ENCODE data around the gene MEPE.

MEPE gene

DNA sequence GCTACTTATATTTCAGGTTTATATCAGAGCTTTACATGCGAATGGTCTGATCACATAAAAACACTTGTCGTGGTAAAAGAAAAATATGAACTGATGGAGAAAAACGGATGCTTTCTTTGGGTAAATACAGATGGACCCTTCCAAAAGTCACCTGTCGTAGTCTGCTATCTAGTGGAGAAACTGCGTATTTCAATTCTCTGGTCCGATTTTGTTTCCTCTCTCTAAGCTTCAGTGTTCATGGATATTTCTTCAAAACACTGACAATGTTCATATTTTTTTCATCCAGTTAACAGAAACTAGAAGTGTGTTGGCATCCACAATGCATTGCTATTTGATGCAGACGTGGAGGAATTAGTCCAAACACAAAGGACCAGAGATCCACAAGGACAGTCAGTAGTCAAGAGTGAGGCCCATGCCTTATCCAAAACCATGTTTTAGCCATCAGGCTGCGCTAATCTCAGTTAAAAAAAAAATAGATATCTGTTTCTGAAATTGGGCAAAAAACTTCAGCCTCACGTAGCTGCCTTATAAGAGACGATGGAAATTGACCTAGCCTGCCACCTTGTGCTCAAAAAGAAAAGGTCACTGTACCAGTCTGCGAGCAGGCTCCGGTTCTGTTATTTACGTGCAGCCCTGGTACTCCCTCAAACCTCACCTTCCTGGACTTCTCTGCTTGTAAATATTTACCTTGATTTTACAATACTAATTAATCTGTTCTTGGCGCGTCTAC lies 16.0 kb downstream of the MEPE start:
- no peaks in the 10 kb centered on the region for H4K20me1 ChIP-seq
- H3K4me1 ChIP-seq = peaks cover 26 to 96% (median 88%) of the 10 kb centered on the region in 10 experiments
- no peak for TF ChIP-seq Cebpa-rat (IDR thresholded peaks at IDR 0.05)
- H3K4me3 ChIP-seq = no peak overlapping the region; a peak in 1 of 20 replicates
- H3K4me2 ChIP-seq = peak overlapping the region; percentile 67 to 87 (median 79)
- H3K27ac ChIP-seq = peak overlapping the region; percentile 75 to 97 (median 90); a peak in 21 of 22 replicates
- H3K36me3 ChIP-seq = no peaks in the 10 kb centered on the region
- H3K9ac ChIP-seq = peak overlapping the region; percentile 36 to 80 (median 71); a peak in 21 of 22 replicates
- H3K27me3 ChIP-seq = no peaks in the 10 kb centered on the region
- H3K9me3 ChIP-seq (replicated peaks in 1 of 11) = no peaks in the 10 kb centered on the region

DNA sequence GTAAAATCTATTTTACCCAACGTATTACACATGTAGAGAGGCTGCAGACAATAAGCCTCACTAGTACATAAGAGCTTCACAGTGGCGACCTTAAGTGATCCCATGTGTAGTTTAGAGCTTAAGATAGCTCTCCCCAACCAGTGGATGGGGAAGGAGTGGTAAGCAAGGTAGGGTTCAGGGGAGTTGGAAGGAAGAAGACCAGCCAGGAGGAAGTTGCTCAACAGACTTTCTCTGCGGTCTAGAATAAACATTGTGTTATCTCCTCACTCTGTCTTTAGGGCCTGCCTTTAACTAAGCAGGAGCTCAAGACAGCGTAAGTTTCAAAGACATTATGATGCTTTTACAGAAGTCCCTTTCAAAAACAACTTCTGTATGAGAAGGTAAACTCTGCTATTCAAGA lies 16.8 kb downstream of the MEPE start:
- Histone ChIP-seq H3K4me3 (peak overlapping the region in 5 of 10 experiments; percentile 18 to 43 (median 26); a peak in 4 of 20 replicates), H3K9me3 (replicated peaks in 1 of 11) (no peaks in the 10 kb centered on the region), H3K4me1 (peaks cover 18 to 99% (median 90%) of the 10 kb centered on the region in 10 experiments), H3K36me3 (no peaks in the 10 kb centered on the region), H3K27me3 (no peaks in the 10 kb centered on the region), H4K20me1 (no peaks in the 10 kb centered on the region), H3K4me2 (peak overlapping the region; percentile 67 to 87 (median 79)), H3K9ac (peak overlapping the region; percentile 34 to 80 (median 71); a peak in 21 of 22 replicates), H3K27ac (peak overlapping the region; percentile 75 to 97 (median 90))
- TF ChIP-seq Cebpa-rat (IDR thresholded peaks at IDR 0.05) = peak in 8 of 11 experiments; percentile 56 to 81 (median 73); a peak in 13 of 22 replicates

GRCh38 chr4:87851332-87851731 lies 18.6 kb downstream of the MEPE start:
- no peak for TF ChIP-seq Cebpa-rat (IDR thresholded peaks at IDR 0.05)
- Histone ChIP-seq H3K4me1 (peaks cover 18 to 99% (median 89%) of the 10 kb centered on the region in 10 experiments), H3K27ac (peak overlapping the region; percentile 75 to 97 (median 90))

GRCh38 chr4:87851953-87852352 lies 19.2 kb downstream of the MEPE start:
- Histone ChIP-seq H3K36me3 (no peaks in the 10 kb centered on the region), H3K9ac (peak overlapping the region in 9 of 11 experiments; percentile 15 to 73 (median 55); a peak in 16 of 22 replicates), H3K27ac (peak overlapping the region; percentile 69 to 97 (median 88)), H3K4me3 (no peak overlapping the region), H3K4me2 (peak overlapping the region in 9 of 11 experiments; percentile 33 to 83 (median 58); a peak in 15 of 22 replicates), H3K9me3 (replicated peaks in 1 of 11) (no peaks in the 10 kb centered on the region), H3K27me3 (no peaks in the 10 kb centered on the region), H4K20me1 (no peaks in the 10 kb centered on the region), H3K4me1 (peaks cover 18 to 95% (median 83%) of the 10 kb centered on the region in 10 experiments)
- no peak for TF ChIP-seq Cebpa-rat (IDR thresholded peaks at IDR 0.05)

More at GRCh38 chr4:87851332-87851731, 18.6 kb downstream of the MEPE start:
- no peaks in the 10 kb centered on the region for H3K9me3 ChIP-seq (replicated peaks in 1 of 11)
- no peaks in the 10 kb centered on the region for H3K36me3 ChIP-seq
- no peaks in the 10 kb centered on the region for H4K20me1 ChIP-seq
- H3K27me3 ChIP-seq = no peaks in the 10 kb centered on the region
- H3K4me3 ChIP-seq = 0 out of 20 replicates have a peak overlapping the region, but pooled peaks of 1 of the 10 experiments have one; percentile 2
- peak overlapping the region in 10 of 11 experiments; percentile 49 to 80 (median 70); a peak in 15 of 22 replicates for H3K9ac ChIP-seq
- peak overlapping the region in 10 of 11 experiments; percentile 27 to 87 (median 80); a peak in 18 of 22 replicates for H3K4me2 ChIP-seq

DNA sequence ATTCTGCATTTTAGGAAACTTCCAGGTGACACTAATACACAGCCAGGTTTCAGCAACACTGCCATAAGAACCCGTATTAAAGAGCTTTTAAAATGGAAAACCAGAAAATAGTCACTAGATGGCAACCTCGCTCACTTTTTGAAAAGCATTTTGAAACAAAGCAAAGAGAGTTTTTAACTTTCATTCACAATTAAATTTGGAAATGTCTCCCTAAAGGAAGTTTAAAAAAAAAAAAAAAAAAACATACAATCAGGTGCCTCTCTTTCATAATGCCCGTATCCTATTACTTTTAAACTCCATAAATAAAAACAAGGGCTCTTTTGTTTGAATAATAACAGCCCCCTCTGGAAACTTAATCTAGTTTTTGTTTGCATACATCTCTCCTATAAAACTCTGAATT lies 20.3 kb downstream of the MEPE start:
- Histone ChIP-seq H3K27me3 (no peaks in the 10 kb centered on the region), H4K20me1 (no peaks in the 10 kb centered on the region), H3K4me1 (peaks cover 18 to 92% (median 73%) of the 10 kb centered on the region in 10 experiments), H3K4me2 (peak overlapping the region in 7 of 11 experiments; percentile 2 to 76 (median 60); a peak in 12 of 22 replicates), H3K36me3 (no peaks in the 10 kb centered on the region), H3K4me3 (peak overlapping the region in 1 of 10 experiments; percentile 14; a peak in 1 of 20 replicates), H3K9me3 (replicated peaks in 1 of 11) (peaks cover 0 to 5% (median 0%) of the 10 kb centered on the region in 11 experiments; a peak in 1 of 22 replicates), H3K27ac (peak overlapping the region; percentile 29 to 97 (median 45); a peak in 20 of 22 replicates), H3K9ac (peak overlapping the region in 8 of 11 experiments; percentile 4 to 51 (median 38); a peak in 9 of 22 replicates)
- TF ChIP-seq Cebpa-rat (IDR thresholded peaks at IDR 0.05) = no peak

GRCh38 chr4:87853891-87854290 lies 21.1 kb downstream of the MEPE start:
- Histone ChIP-seq H3K4me2 (peak overlapping the region in 7 of 11 experiments; percentile 2 to 76 (median 60); a peak in 13 of 22 replicates), H3K9ac (peak overlapping the region in 8 of 11 experiments; percentile 4 to 51 (median 36); a peak in 9 of 22 replicates), H4K20me1 (no peaks in the 10 kb centered on the region), H3K4me3 (no peak overlapping the region), H3K9me3 (replicated peaks in 1 of 11) (peaks cover 0 to 10% (median 0%) of the 10 kb centered on the region in 11 experiments; a peak in 2 of 22 replicates), H3K27ac (peak overlapping the region; percentile 16 to 97 (median 45); a peak in 21 of 22 replicates), H3K27me3 (no peaks in the 10 kb centered on the region), H3K36me3 (no peaks in the 10 kb centered on the region), H3K4me1 (peaks cover 14 to 89% (median 66%) of the 10 kb centered on the region in 10 experiments)
- no peak for TF ChIP-seq Cebpa-rat (IDR thresholded peaks at IDR 0.05)

DNA sequence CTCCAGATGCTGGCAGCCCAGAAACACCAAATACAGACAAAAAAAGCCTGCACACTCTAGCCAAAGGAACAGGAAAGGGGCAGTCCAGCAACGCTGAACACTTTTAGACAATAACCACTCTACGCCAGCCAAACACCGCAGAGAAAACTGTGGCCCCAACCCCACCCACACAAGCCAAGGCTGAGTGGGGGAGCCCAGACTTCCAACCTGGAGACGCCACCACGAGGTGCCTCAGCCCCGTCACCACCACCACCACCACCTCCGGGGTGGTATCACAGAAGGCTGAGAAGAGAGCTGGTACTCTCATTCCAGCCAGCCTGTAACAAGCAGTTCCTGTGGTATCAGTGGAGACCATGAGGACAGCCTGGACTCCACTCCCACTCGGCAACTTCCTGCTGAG lies 22.8 kb downstream of the MEPE start:
- peaks cover 0 to 12% (median 0%) of the 10 kb centered on the region in 11 experiments; a peak in 2 of 22 replicates for H3K9me3 ChIP-seq (replicated peaks in 1 of 11)
- peaks cover 0 to 89% (median 54%) of the 10 kb centered on the region in 10 experiments; a peak in 17 of 20 replicates for H3K4me1 ChIP-seq
- H3K36me3 ChIP-seq = no peaks in the 10 kb centered on the region
- H3K4me2 ChIP-seq = peak overlapping the region in 9 of 11 experiments; percentile 16 to 76 (median 57); a peak in 18 of 22 replicates
- H3K27ac ChIP-seq = peak overlapping the region in 10 of 11 experiments; percentile 26 to 68 (median 54); a peak in 19 of 22 replicates
- H3K4me3 ChIP-seq = no peak overlapping the region
- no peaks in the 10 kb centered on the region for H4K20me1 ChIP-seq
- no peaks in the 10 kb centered on the region for H3K27me3 ChIP-seq
- peak overlapping the region in 2 of 11 experiments; percentile 34 to 35; a peak in 2 of 22 replicates for H3K9ac ChIP-seq
- no peak for TF ChIP-seq Cebpa-rat (IDR thresholded peaks at IDR 0.05)

DNA sequence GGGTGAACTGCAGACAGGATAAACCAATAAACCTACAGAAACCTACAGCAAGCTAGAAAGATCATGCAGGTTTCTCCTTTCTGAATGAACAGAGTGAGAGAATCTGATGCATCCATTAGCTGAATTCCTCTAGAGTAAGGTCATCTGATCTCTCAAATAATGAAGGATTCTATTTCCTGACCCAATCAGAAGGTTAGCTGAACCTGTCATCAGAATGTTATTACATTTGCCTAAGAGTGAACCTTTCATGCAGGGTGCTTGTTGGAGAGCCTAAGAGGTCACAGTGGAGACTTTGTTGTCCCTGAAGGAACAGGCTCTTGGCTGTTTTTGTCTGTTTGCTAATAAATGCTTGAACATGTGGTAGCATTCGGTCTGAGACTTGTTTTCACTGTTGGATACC lies 24.0 kb downstream of the MEPE start:
- Histone ChIP-seq H3K9me3 (replicated peaks in 1 of 11) (peaks cover 0 to 25% (median 0%) of the 10 kb centered on the region in 11 experiments; a peak in 3 of 22 replicates), H3K27me3 (no peaks in the 10 kb centered on the region), H3K9ac (no peak overlapping the region), H4K20me1 (no peaks in the 10 kb centered on the region), H3K4me2 (peak overlapping the region in 2 of 11 experiments; percentile 71 to 76; a peak in 3 of 22 replicates), H3K4me1 (peaks cover 0 to 94% (median 42%) of the 10 kb centered on the region in 10 experiments; a peak in 17 of 20 replicates), H3K27ac (no peak overlapping the region), H3K4me3 (no peak overlapping the region), H3K36me3 (no peaks in the 10 kb centered on the region)
- TF ChIP-seq Cebpa-rat (IDR thresholded peaks at IDR 0.05) = no peak

All from BLaER1 treated with 17β-estradiol and CSF1 and Interleukin-3, amounts not matched to agents 10 nM and 100 nM (cell line).